ENCODE results near the gene LCA5L.
"Not testable (repeated sequence)": the region's sequence is repeated elsewhere in the genome, so short reads cannot be mapped to it uniquely, and the experiment has no call there.

The LCA5L gene

GRCh38 chr21:39451332-39452206 lies 6.0 kb upstream of the LCA5L start, which contains the start of gene SH3BGR:
Gene SH3BGR, plus strand, starts transcription at chr21:39451970. Its CDS starts 127 bp downstream, at chr21:39452097.
- no peak for DNase-seq

GRCh38 chr21:39447264-39447663 lies 1.7 kb upstream of the LCA5L start:
- DNase-seq: no peak

GRCh38 chr21:39444421-39445180 lies 977 bp downstream of the LCA5L start:
- DNase-seq: peak; percentile 5

- DNase-seq: peak; percentile 34
Observed at GRCh38 chr21:39441502-39442475, 3.8 kb downstream of the LCA5L start.

GRCh38 chr21:39439232-39439631 lies 6.3 kb downstream of the LCA5L start:
- DNase-seq: no peak

GRCh38 chr21:39434950-39435349 lies 10.6 kb downstream of the LCA5L start:
- DNase-seq: no peak

GRCh38 chr21:39430954-39431353 lies 14.6 kb downstream of the LCA5L start:
- no peak for DNase-seq

GRCh38 chr21:39430457-39430856 lies 15.1 kb downstream of the LCA5L start:
- no peak for DNase-seq

GRCh38 chr21:39430016-39430415 lies 15.6 kb downstream of the LCA5L start:
- DNase-seq: no peak

- DNase-seq: no peak
Observed at GRCh38 chr21:39429445-39429844, 16.1 kb downstream of the LCA5L start.

- no peak for DNase-seq
Observed at GRCh38 chr21:39422527-39423241, 22.9 kb downstream of the LCA5L start.

GRCh38 chr21:39419204-39419603 lies 26.4 kb downstream of the LCA5L start:
- DNase-seq: not testable (repeated sequence)

- DNase-seq: no peak
Observed at GRCh38 chr21:39406065-39406464, 39.5 kb downstream of the LCA5L start.

- DNase-seq: no peak
Observed at GRCh38 chr21:39400173-39400572, 45.4 kb downstream of the LCA5L start.

- no peak for DNase-seq
Observed at GRCh38 chr21:39397646-39398385, 47.8 kb downstream of the LCA5L start.

- DNase-seq: no peak
Observed at GRCh38 chr21:39392981-39393380, 52.6 kb downstream of the LCA5L start.

- DNase-seq: no peak
Observed at GRCh38 chr21:39390212-39390765, 55.3 kb downstream of the LCA5L start.

- DNase-seq: no peak
Observed at GRCh38 chr21:39388811-39389155, 56.8 kb downstream of the LCA5L start.

- peak; percentile 95 for DNase-seq
Observed at GRCh38 chr21:39388038-39388810, 57.4 kb downstream of the LCA5L start.

GRCh38 chr21:39387461-39388037 lies 58.0 kb downstream of the LCA5L start:
- DNase-seq: peak; percentile 96

Data from CD4-positive, alpha-beta T cell treated with Interleukin-17A for 4 hours (primary cell).